ENCODE measurements around the gene PHACTR1.
"Not testable (repeated sequence)": the region's sequence is repeated elsewhere in the genome, so short reads cannot be mapped to it uniquely, and the experiment has no call there.

The PHACTR1 gene

GRCh38 chr6:12717356-12717755 lies 789 bp downstream of the PHACTR1 start:
- in situ Hi-C loops (cut with HindIII; ENCODE audit: low sequenced_read_pairs), result no loop called here
- DNase-seq (ENCODE audit: low read depth), result no peak
- no peak overlapping the region for H3K4me3 ChIP-seq (ENCODE audit: low read depth, low read length)
- no peak for TF ChIP-seq CTCF (IDR thresholded peaks at IDR 0.05; ENCODE audit: low read depth, low read length, missing control alignments)

- no peak for DNase-seq (ENCODE audit: low read depth)
- H3K4me3 ChIP-seq (ENCODE audit: low read depth, low read length), result no peak overlapping the region
- in situ Hi-C loops (cut with HindIII; ENCODE audit: low sequenced_read_pairs), result no loop called here
- TF ChIP-seq CTCF (IDR thresholded peaks at IDR 0.05; ENCODE audit: low read depth, low read length, missing control alignments), result no peak
These were observed 1.4 kb downstream of the PHACTR1 start for GRCh38 chr6:12718015-12718414.

- TF ChIP-seq CTCF (IDR thresholded peaks at IDR 0.05; ENCODE audit: low read depth, low read length, missing control alignments), result no peak
- in situ Hi-C loops (cut with HindIII; ENCODE audit: low sequenced_read_pairs), result no loop called here
- no peak for DNase-seq (ENCODE audit: low read depth)
- no peak overlapping the region for H3K4me3 ChIP-seq (ENCODE audit: low read depth, low read length)
These were observed 2.5 kb downstream of the PHACTR1 start for GRCh38 chr6:12719017-12719416.

GRCh38 chr6:12720310-12720709 lies 3.7 kb downstream of the PHACTR1 start:
- in situ Hi-C loops (cut with HindIII; ENCODE audit: low sequenced_read_pairs), result no loop called here
- no peak for TF ChIP-seq CTCF (IDR thresholded peaks at IDR 0.05; ENCODE audit: low read depth, low read length, missing control alignments)
- DNase-seq (ENCODE audit: low read depth), result no peak
- H3K4me3 ChIP-seq (ENCODE audit: low read depth, low read length), result no peak overlapping the region

GRCh38 chr6:12725263-12725662 lies 8.7 kb downstream of the PHACTR1 start:
- in situ Hi-C loops (cut with HindIII; ENCODE audit: low sequenced_read_pairs), result no loop called here
- TF ChIP-seq CTCF (IDR thresholded peaks at IDR 0.05; ENCODE audit: low read depth, low read length, missing control alignments), result no peak
- no peak for DNase-seq (ENCODE audit: low read depth)
- no peak overlapping the region for H3K4me3 ChIP-seq (ENCODE audit: low read depth, low read length)

- in situ Hi-C loops (cut with HindIII; ENCODE audit: low sequenced_read_pairs), result no loop called here
- DNase-seq (ENCODE audit: low read depth), result no peak
These were observed 12.9 kb downstream of the PHACTR1 start for GRCh38 chr6:12729467-12729866.

GRCh38 chr6:12730809-12731208 lies 14.2 kb downstream of the PHACTR1 start:
- in situ Hi-C loops (cut with HindIII; ENCODE audit: low sequenced_read_pairs); DNase-seq (ENCODE audit: low read depth); H3K4me3 ChIP-seq (ENCODE audit: low read depth, low read length): not testable (repeated sequence)

More at GRCh38 chr6:12729467-12729866, 12.9 kb downstream of the PHACTR1 start:
- no peak overlapping the region for H3K4me3 ChIP-seq (ENCODE audit: low read depth, low read length)
- no peak for TF ChIP-seq CTCF (IDR thresholded peaks at IDR 0.05; ENCODE audit: low read depth, low read length, missing control alignments)
